H54 (cell line): ENCODE measurements around the gene PLAC1.

Experiments used
- DNase-seq: peaks from one replicate; pipeline ENCODE4 v3.0.0; 2011; ENCODE audit warnings: low spot score, mixed read lengths; ENCODE audit not compliant: insufficient read length
- FAIRE-seq: peaks from 3 replicates; lab custom pipeline; 2011; peaks lifted over from hg19 to GRCh38; lab: Jason Lieb, UNC
- POLR2A ChIP-seq: IDR thresholded peaks from 2 replicates; pipeline ENCODE4 v1.6.1; 2011; ENCODE audit warnings: low read depth, mild to moderate bottlenecking, low read length

The PLAC1 gene

DNA sequence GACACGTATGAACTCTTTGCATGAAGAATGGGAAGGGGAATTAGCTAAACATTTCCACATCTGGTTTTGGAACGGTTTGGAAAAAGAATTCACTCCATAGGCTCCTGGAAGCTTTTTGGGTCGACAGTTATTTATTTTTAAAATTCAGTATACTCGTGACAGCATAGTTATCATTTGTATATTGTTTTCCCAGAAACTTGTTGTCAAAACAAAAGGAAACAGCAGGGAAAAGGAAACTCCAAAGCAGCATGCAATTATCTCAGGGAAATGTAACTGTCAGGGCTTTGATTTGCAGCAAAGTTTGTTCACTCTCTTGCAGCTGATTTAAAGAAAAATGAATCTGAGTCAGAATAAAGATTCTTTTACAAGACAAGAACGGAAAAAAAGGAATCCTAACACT is 86.5 kb downstream of the PLAC1 start:
- TF ChIP-seq POLR2A = no peak
- FAIRE-seq (peak; percentile 20), DNase-seq (no peak)

DNA sequence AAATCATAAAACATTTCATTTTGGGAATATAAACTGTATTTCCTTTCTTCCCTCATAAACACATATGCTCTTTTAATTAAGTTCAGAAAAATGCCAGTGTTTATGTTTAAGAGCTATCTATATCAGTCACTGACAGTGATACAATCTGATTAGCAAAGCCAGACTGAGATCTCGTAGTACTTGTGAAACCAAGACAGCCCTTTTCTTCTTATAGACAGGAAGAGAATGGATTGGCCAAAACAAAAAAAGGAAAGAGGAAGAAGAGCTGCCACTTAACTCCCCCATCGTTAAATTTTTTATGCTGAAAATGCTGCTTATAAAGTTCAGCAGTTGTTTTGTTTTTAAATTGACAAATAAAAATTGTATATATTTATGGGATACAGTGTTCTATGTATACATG is 87.4 kb downstream of the PLAC1 start:
- peak; percentile 55 for FAIRE-seq
- no peak for DNase-seq
- TF ChIP-seq POLR2A = no peak

DNA sequence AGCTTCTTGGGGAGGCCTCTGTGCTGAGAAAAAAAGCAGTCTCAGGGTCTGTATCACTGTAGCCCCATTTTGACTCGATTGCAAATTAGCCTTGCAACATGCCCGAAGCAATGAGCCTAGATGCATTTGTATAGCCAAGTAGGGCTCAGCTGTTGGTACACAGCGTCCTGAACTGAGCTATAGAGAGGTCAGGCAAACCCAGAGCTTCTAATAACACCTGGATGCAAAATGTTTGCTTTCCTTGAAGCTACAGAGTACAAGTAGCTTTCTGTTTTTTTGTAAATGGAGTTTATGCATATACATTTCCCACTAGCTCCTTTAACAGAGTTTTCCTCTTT is 87.8 kb downstream of the PLAC1 start:
- no peak for FAIRE-seq
- DNase-seq = no peak
- no peak for TF ChIP-seq POLR2A

DNA sequence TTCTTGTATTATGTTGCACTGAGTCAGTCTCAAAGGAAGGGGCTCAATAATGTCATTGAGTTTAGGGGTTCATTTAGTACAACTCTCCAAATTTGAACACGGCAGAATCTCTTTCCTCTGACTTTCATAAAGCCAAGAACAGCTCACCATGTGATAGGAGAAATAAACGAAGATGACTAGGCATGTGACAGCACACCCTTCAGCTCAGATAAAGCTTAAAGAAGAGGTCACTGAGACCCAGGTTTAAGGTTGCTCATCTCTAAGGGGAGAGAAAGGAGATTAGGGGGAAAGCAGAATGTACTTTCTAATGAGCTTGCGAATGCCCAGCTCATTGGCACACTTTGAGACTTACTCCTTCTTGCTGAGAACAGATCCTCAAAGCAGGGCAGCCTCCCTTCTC is 89.0 kb downstream of the PLAC1 start:
- DNase-seq (no peak), FAIRE-seq (no peak)
- TF ChIP-seq POLR2A = no peak

DNA sequence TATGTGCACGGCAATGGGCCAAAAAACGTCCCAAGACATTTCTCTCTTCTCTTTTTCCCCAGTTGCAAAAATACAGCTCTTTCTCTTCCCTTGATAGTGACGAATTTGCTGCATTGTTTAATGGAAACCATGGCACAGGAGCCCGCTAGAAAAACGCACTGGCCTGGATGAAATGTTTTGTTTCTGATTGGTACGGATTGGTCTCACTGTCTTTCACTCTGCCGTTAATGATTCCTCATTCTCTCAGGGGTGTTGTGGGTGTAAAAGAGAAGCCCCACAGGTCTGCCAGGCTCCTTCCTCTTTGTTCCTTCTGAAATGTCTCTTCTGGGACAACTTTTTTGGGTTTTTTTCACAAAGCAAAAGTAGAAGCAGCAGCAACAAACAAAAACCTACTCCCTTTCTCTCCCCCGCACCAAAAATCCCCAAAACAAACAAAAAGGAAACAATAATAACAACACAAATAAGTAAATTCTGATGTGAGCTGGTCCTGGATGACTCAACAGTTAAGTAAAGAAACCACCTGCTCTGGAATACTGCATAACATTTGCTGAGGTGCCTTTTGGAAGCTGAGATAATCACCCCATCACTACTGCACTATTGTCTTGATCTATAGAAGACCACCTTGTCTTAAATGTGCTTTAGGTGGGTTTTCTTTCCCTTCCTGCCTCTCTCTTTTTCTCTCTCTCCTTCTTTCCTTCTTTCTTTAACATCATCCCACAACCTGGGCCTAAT is 89.8 kb downstream of the PLAC1 start:
- FAIRE-seq (peak; percentile 27), DNase-seq (no peak)
- no peak for TF ChIP-seq POLR2A

DNA sequence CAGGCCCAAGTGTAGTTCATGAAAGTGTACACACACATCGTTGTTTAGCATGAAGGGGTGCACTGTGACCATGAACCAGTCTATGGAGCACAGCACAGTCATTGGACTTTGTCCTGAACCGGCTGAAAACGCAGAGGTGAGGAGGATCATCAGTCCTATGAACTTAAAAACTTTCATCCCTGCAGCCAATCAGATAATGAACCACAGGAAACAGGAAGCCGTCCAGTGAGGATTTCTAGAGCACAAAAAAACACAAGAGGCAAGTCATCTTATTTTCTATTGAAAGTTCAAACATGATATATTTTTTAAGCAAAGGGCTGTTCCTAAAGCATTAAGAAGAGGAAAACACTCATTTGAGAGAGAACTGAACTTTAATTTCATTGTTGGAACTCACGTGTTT is 91.8 kb downstream of the PLAC1 start:
- TF ChIP-seq POLR2A = no peak
- no peak for DNase-seq
- FAIRE-seq = no peak

DNA sequence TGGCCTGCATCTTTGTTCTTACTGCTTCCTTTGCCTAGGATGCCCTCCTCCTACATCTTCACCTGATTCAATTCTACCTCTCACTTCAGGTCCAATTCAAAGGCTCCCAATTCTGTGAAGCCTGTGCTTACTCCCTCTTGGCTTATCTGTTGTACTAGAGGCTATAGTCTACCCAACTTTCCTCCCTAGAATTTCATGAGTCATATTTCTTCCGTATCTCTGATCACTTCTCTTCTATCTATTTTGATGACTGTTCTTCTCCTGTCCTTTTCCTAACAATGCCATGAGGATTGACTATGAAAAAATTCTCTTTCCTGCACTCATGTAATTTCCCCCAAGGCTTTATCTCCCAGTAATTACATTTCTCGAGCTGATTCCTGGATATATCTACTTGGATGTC is 96.3 kb downstream of the PLAC1 start:
- TF ChIP-seq POLR2A = no peak
- FAIRE-seq (no peak), DNase-seq (no peak)

DNA sequence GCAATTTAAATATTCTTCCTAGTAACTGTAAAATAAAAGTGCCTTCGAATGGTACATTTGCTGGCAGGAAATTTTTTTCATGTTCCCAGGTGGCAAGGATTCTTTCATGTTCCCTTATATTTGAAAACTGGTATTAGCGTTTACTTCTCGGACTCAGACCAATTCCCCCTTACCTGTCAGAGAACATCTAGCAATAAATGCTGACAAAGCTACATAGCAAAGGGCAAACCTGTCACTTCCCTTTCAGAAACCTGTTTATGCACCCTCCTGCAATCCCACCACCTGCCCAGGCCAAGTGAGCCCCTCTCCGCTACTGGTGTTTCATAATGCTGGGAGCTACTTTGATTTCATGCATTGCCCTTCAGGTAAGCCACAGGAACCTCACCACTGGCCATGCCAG is 100.1 kb downstream of the PLAC1 start:
- FAIRE-seq (no peak), DNase-seq (no peak)
- no peak for TF ChIP-seq POLR2A

DNA sequence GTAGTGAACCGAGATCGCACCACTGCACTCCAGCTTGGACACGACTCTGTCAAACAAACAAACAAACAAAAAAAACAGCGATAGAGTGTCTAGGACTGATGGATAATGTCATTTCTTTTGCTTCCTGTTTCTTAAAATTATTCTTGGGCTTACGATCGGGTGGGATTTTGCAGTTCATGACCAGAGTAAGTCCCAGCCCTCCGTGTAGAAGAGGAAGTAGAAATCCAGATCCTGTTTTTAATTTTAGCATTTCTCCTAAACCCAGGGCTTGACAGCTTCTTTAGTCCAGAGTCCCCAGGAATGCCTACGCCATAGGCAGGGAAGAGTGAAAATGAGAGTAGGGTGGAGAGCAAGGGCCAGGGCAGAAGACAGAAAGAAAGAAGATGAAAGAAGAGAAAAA is 104.0 kb downstream of the PLAC1 start:
- TF ChIP-seq POLR2A = no peak
- DNase-seq = no peak

DNA sequence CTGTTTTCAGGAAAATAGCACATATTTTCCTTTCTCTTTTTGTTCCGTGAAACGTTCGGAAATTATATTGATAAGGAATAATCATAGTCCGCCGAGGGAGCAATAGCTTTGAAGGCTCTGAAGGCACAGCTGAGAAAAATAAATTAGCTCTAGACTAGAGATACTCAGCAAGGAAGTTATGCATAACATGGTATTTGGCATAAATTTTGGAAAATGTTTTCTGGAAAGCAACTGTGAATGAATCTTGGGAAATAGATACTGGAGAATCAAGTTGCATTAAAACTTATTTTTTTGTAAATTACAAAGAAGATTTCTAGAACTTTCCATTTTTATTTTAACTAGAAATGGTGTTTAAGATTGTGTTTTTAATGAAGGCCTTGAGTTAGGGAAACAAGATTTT is 105.9 kb downstream of the PLAC1 start:
- no peak for FAIRE-seq
- no peak for TF ChIP-seq POLR2A
- DNase-seq = no peak

More for the DNA sequence above, 104.0 kb downstream of the PLAC1 start:
- no peak for FAIRE-seq

DNA sequence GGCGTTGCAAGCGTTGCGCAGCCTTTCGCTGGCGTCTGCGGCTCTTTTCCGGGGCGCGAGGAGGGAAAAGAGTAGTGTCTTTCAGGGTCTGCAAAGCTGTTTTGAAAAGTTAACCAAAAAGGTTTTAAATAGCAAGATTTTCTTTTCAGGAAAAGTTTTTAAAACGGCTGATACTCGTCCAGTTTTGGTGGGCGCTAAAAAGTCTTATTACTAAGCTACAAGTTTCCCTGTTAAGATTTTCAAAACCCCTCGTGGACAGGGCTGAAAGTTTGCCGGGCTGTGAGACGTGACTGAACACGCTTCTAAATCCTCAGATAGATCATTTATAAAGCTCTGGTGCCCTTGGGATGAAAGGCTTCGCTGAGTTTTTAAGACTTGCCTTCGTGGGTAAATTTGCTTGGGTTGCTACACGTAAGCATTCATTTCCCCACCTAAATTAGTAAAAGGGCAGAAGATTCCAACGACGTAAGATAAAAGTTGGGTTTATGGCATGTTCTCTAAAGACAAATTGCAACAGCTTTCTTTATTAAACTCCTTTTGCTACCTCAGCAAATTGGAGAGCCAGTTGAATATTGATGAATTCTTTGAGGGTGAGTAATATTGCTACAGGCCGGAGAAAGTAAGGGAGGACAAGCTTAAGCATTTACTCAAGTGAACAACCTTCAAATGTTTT is 106.8 kb downstream of the PLAC1 start:
- TF ChIP-seq POLR2A = no peak
- no peak for FAIRE-seq
- DNase-seq = no peak

DNA sequence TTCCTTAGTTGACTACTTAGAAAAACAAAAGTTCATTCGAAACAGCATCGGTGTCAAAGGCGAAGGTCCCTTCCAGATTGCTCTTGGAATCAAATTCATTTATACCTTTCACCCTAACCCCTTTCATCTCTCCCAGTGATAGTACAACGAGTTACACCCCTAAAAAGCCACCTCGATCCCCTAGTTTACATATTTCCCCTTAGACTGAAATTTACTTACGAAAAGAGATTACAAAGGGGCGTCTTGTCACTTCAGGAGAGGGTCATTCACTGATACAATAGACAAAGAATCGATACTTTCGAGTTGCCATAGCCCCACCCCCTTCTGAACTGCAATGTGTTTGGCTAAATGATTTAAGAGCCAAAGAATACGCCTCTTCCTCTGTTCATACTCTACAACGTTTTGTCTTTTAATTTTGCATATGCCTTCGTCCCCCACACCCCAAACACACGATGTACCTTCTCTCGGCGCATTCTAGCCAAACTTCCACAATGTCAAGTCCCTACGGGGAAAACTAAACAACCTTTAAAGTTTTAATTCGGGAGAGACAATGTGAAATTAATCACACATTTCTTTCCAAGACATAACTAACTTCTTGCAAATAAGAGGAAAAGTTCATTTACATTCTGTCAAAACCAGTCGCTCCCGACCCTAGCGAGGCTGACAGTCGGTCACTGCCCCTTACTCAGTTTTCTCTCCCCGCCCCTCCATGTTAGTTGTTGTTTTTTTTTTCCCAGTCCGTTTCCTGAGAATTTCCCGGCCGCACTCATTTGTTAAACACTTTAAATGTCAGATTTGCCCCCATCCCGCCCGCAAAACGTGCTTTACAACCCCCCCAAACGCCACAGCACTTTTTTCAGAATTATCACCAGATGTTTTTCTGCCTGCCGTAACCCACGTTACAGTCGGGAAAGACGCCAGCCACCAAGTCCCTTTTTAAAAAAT is 109.7 kb downstream of the PLAC1 start:
- peak; percentile 79 for FAIRE-seq
- DNase-seq = no peak
- TF ChIP-seq POLR2A = no peak

DNA sequence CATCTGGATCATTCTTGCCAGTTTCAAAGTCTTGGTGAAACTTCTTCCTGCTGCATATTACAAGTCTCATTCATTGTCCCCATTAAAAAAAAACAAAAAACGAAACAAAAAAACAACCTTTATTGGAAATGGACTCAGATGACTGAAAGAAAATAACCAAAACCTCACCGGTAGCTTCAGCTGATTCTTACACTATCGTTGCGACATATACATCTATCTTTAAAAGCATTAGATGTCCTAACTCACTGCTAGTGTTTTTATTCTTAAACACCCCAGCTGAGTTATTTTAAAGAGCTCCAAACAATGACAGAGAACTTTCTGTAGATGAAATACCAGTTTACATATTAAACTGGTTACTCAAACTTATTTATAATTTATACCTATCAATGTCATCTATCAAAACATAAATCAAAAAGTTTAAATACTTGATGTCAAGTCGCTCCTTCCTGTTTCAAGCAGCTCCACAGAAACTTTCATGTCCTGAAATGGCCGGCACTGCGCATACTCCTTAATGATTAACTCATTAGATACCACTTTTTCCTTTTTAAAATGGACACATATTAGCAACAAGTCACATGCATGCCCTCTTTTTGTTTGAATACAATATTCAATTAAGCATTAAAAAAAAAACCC is 111.1 kb downstream of the PLAC1 start:
- DNase-seq (no peak), FAIRE-seq (no peak)
- TF ChIP-seq POLR2A = no peak

DNA sequence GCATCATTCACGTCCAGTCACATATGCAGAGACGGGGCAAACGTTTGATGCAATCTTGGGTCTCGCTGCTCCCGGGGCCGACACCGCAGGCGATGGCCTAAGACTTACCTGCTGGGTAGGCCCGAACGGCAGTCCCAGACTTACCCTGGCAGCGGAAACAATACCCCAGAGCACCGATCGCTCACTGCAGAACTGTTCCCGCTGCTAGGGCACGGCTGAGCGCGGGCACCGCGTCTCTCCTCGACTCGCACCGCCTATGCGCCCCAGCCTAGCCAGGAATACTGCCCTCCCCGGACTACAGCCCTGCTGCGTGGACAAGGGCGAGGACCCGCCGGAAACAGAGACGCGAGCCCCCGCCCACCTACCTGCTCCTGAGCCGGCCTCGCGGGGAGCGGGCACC is 112.1 kb downstream of the PLAC1 start:
- no peak for FAIRE-seq
- DNase-seq = no peak
- TF ChIP-seq POLR2A = no peak
